Common myeloid progenitor, CD34-positive (primary cell): Measurements from ENCODE around the gene NCOA7.
A peak's percentile ranks its signal among the peaks of the same experiment; 100 is the strongest.

Experiments
- CTCF ChIA-PET: fragments of 350-600 bp; sonication (Branson Sonifier 250); formaldehyde crosslinking; loops from one replicate; lab custom pipeline; 2021; ENCODE audit warnings: antibody characterized with exemption; lab: Charles Lee
- POLR2A ChIA-PET: fragments of 350-600 bp; sonication (Branson Sonifier 250); formaldehyde crosslinking; loops from one replicate; lab custom pipeline; 2021; ENCODE audit warnings: antibody characterized with exemption; lab: Charles Lee
- DNase-seq, 3 donors: peaks; one replicate each; pipeline versions ENCODE4 v3.0.0 to v3.0.0-alpha.2; 2013
- H3K27ac ChIP-seq, 2 experiments: 1 replicate in 1 of 2; 2 replicates in 1 of 2; pipeline ENCODE4 v1.7.0; 2013; ENCODE audit warnings: inconsistent platforms in 2 of 2, low read length in 2 of 2, mild to moderate bottlenecking in 2 of 2, low read depth in 1 of 2, moderate library complexity in 1 of 2; ENCODE audit not compliant: severe bottlenecking in 2 of 2, insufficient read depth in 1 of 2, poor library complexity in 1 of 2
- H3K27me3 ChIP-seq, 5 experiments: replicated peaks in 2 of 5; 1 replicate in 3 of 5; 2 replicates in 2 of 5; pipeline versions ENCODE4 v1.6.1 to v1.7.0; 2013; ENCODE audit warnings: low read length in 4 of 5, mild to moderate bottlenecking in 2 of 5, moderate library complexity in 2 of 5, inconsistent platforms in 1 of 5; ENCODE audit not compliant: insufficient read depth in 5 of 5, control insufficient read depth in 4 of 5
- H3K36me3 ChIP-seq, 4 experiments: 1 replicate in 2 of 4; 2 replicates in 2 of 4; pipeline versions ENCODE4 v1.6.1 to v1.7.0; 2013; ENCODE audit warnings: low read length in 3 of 4, control low read depth in 1 of 4, mild to moderate bottlenecking in 1 of 4; ENCODE audit not compliant: control insufficient read depth in 4 of 4, insufficient read depth in 4 of 4
- H3K4me1 ChIP-seq, 4 experiments: 1 replicate in 3 of 4; 2 replicates in 1 of 4; pipeline versions ENCODE4 v1.6.1 to v1.7.1; 2013; ENCODE audit warnings: low read length in 3 of 4, mild to moderate bottlenecking in 3 of 4, control low read depth in 1 of 4, inconsistent platforms in 1 of 4, moderate library complexity in 1 of 4; ENCODE audit not compliant: control insufficient read depth in 4 of 4, insufficient read depth in 4 of 4; ENCODE audit errors: control extremely low read depth in 1 of 4
- H3K4me3 ChIP-seq, 7 experiments: 1 replicate in 4 of 7; 2 replicates in 3 of 7; pipeline versions ENCODE4 v1.5.1 to v1.7.0; 2013; ENCODE audit warnings: mild to moderate bottlenecking in 7 of 7, low read length in 6 of 7, moderate library complexity in 6 of 7, inconsistent platforms in 2 of 7, low read depth in 2 of 7, control low read depth in 1 of 7; ENCODE audit not compliant: insufficient read depth in 4 of 7, control insufficient read depth in 1 of 7; ENCODE audit errors: extremely low read depth in 1 of 7
- H3K9me3 ChIP-seq, 5 experiments: 1 replicate in 4 of 5; 2 replicates in 1 of 5; pipeline versions ENCODE4 v1.6.1 to v1.7.1; 2013; ENCODE audit warnings: low read length in 4 of 5, mild to moderate bottlenecking in 2 of 5, inconsistent platforms in 1 of 5, low read depth in 1 of 5, moderate library complexity in 1 of 5; ENCODE audit not compliant: control insufficient read depth in 4 of 5, insufficient read depth in 2 of 5; ENCODE audit errors: control extremely low read depth in 1 of 5
- WGBS: methylation state at CpG from one replicate; pipeline ENCODE4 v1.1.5; 2013; ENCODE audit not compliant: insufficient coverage; 5-methylcytosine and 5-hydroxymethylcytosine counted together

The NCOA7 gene

GRCh38 chr6:125974214-125974866, 183.6 kb downstream of the NCOA7 start:
- H3K27me3 ChIP-seq, result no peaks in the 10 kb centered on the region
- ChIA-PET CTCF (interaction anchor here (0.7 to 6.0 kb wide), 25 partner anchors 9 to 661 kb away, joined by 3 to 50 read pairs (median 6); partner anchors contain the start of genes HINT3, NCOA7 and TRMT11), POLR2A (interaction anchor here (0.7 kb wide), 1 partner anchor 81 kb away, joined by 4 read pairs; no protein-coding TSS in a partner anchor)
- H3K9me3 ChIP-seq, result no peaks in the 10 kb centered on the region
- peaks cover 0 to 2% (median 0%) of the 10 kb centered on the region in 4 experiments for H3K4me1 ChIP-seq
- peak; percentile 66 to 81 (median 79) for DNase-seq
- no peak overlapping the region for H3K4me3 ChIP-seq
- H3K27ac ChIP-seq, result no peak overlapping the region
- 42% methylated on average over 2 of the region's 5 CpGs for WGBS
- H3K36me3 ChIP-seq, result peaks cover 4 to 25% (median 11%) of the 10 kb centered on the region in 4 experiments

- Histone ChIP-seq H3K36me3 (peaks cover 2 to 20% (median 8%) of the 10 kb centered on the region in 4 experiments), H3K9me3 (no peaks in the 10 kb centered on the region), H3K4me1 (peaks cover 0 to 2% (median 0%) of the 10 kb centered on the region in 4 experiments), H3K4me3 (no peak overlapping the region), H3K27ac (no peak overlapping the region), H3K27me3 (no peaks in the 10 kb centered on the region)
- no CpG with 5 or more reads among the region's 3 CpGs for WGBS
- ChIA-PET POLR2A (no interaction called here), CTCF (interaction anchor here (0.9 to 2.5 kb wide), 4 partner anchors 9 to 200 kb away, joined by 3 to 6 read pairs (median 3); no protein-coding TSS in a partner anchor)
- no peak for DNase-seq
These were observed 188.3 kb downstream of the NCOA7 start for GRCh38 chr6:125979101-125979500.
